GM12878 (cell line): ENCODE measurements around the gene MESP2. TPM values are rescaled to one million over a fixed set of nuclear protein-coding genes. Genes with fewer than 3 reads are reported as not detected.

Experiments
- ATAC-seq: fragments of 200-7000 bp; cut with Tn5 transposase; 3 replicates; pipeline ENCODE4 v1.9.1; 2020; ENCODE audit warnings: mild to moderate bottlenecking, moderate library complexity
- BruUV-seq: library from RNA; stranded (reverse); fragments of 400-500 nt; replicated peaks from 2 replicates; lab custom pipeline; 2021; lab: Mats Ljungman, UMichigan
- CTCF ChIA-PET: fragments of 300-600 bp; sonication (Branson Sonifier 250); formaldehyde crosslinking; extraction: SDS; loops from one replicate; lab custom pipeline; 2021; ENCODE audit warnings: inconsistent platforms; lab: Yijun Ruan, JAX
- POLR2A ChIA-PET: fragments of 350-600 bp; formaldehyde crosslinking; extraction: SDS; loops from one replicate; lab custom pipeline; 2021; ENCODE audit warnings: inconsistent platforms; lab: Charles Lee
- RAD21 ChIA-PET: fragments of 300-600 bp; sonication (Branson Sonifier 250); formaldehyde crosslinking; loops from one replicate; lab custom pipeline; 2023; ENCODE audit warnings: antibody characterized with exemption; ENCODE audit not compliant: unreplicated experiment; lab: Charles Lee
- SMC1A ChIA-PET: fragments of 300-600 bp; sonication (Branson Sonifier 250); formaldehyde crosslinking; loops from one replicate; lab custom pipeline; 2023; ENCODE audit not compliant: unreplicated experiment, uncharacterized antibody; lab: Charles Lee
- DNase-seq: peaks from one replicate; pipeline ENCODE4 v3.0.0-alpha.2; 2011; ENCODE audit warnings: low read depth, low spot score
- FAIRE-seq: peaks from 3 replicates; lab custom pipeline; 2011; peaks lifted over from hg19 to GRCh38; lab: Jason Lieb, UNC
- H2AFZ ChIP-seq: 2 replicates; pipeline ENCODE4 v1.6.0; 2011; ENCODE audit warnings: low read depth, low read length, control low read depth; ENCODE audit not compliant: control insufficient read depth
- H3K27ac ChIP-seq: 2 replicates; pipeline ENCODE4 v1.5.1; 2011; ENCODE audit warnings: control low read depth; ENCODE audit not compliant: control insufficient read depth, insufficient read depth
- H3K27me3 ChIP-seq, 2 experiments: replicated peaks in 1 of 2; 2 replicates each; pipeline versions ENCODE4 v1.6.0 to v1.6.1; 2011; ENCODE audit warnings: low read length in 1 of 2; ENCODE audit not compliant: control insufficient read depth in 2 of 2, insufficient read depth in 2 of 2
- H3K36me3 ChIP-seq, 2 experiments: 2 replicates each; pipeline ENCODE4 v1.5.1; 2011; ENCODE audit warnings: low read length in 1 of 2; ENCODE audit not compliant: control insufficient read depth in 2 of 2, insufficient read depth in 2 of 2
- H3K4me1 ChIP-seq: 2 replicates; pipeline ENCODE4 v1.6.1; 2011; ENCODE audit warnings: mild to moderate bottlenecking, low read length, moderate library complexity, mixed read lengths; ENCODE audit not compliant: control insufficient read depth, insufficient read depth
- H3K4me2 ChIP-seq: 2 replicates; pipeline ENCODE4 v1.6.0; 2011; ENCODE audit warnings: control low read depth; ENCODE audit not compliant: control insufficient read depth, insufficient read depth
- H3K4me3 ChIP-seq: fragments of 200-600 bp; sonication (generic); 2 replicates; pipeline ENCODE4 v1.5.1; 2016
- H3K79me2 ChIP-seq: 2 replicates; pipeline ENCODE4 v1.6.0; 2011; ENCODE audit warnings: low read length; ENCODE audit not compliant: control insufficient read depth, insufficient read depth
- H3K9ac ChIP-seq: 2 replicates; pipeline ENCODE4 v1.8.0; 2011; ENCODE audit warnings: low read length, control low read depth, mixed read lengths; ENCODE audit not compliant: control insufficient read depth, insufficient read depth
- H3K9me3 ChIP-seq: replicated peaks from 3 replicates; pipeline ENCODE4 v1.5.1; 2011; ENCODE audit warnings: mild to moderate bottlenecking, low read length; ENCODE audit not compliant: control insufficient read depth, insufficient read depth
- H4K20me1 ChIP-seq: 2 replicates; pipeline ENCODE4 v1.6.0; 2011; ENCODE audit not compliant: control insufficient read depth, insufficient read depth
- BCL3 ChIP-seq: IDR thresholded peaks from 2 replicates; pipeline ENCODE4 v1.6.1; 2011; ENCODE audit warnings: borderline replicate concordance, low read depth, mild to moderate bottlenecking, moderate library complexity, low read length; ENCODE audit not compliant: insufficient read depth, poor library complexity, severe bottlenecking
- BHLHE40 ChIP-seq, 2 experiments: fragments of 450-650 bp in 1 of 2; IDR thresholded peaks; 2 replicates each; pipeline ENCODE4 v1.6.1; 2011 to 2017; ENCODE audit warnings: low read depth in 2 of 2, borderline replicate concordance in 1 of 2, improper control_type of control experiment in 1 of 2, low read length in 1 of 2, mild to moderate bottlenecking in 1 of 2
- FOS ChIP-seq: IDR thresholded peaks from 3 replicates; pipeline ENCODE4 v1.6.1; 2011; ENCODE audit warnings: borderline replicate concordance; ENCODE audit not compliant: insufficient read length; ENCODE audit errors: extremely low read depth
- FOXM1 ChIP-seq: IDR thresholded peaks from 2 replicates; pipeline ENCODE4 v1.6.1; 2012; ENCODE audit warnings: low read depth, mild to moderate bottlenecking, inconsistent platforms, low read length, moderate library complexity
- LARP7 ChIP-seq: fragments of 450-650 bp; IDR thresholded peaks from 2 replicates; pipeline ENCODE4 v1.6.1; 2017; ENCODE audit warnings: mild to moderate bottlenecking
- NFIC ChIP-seq: IDR thresholded peaks from 2 replicates; pipeline ENCODE4 v1.6.1; 2012; ENCODE audit warnings: low read depth, mild to moderate bottlenecking, inconsistent platforms, low read length, moderate library complexity
- PBX3 ChIP-seq: IDR thresholded peaks from 2 replicates; pipeline ENCODE4 v1.6.1; 2011; ENCODE audit warnings: mild to moderate bottlenecking, low read depth, low read length, moderate library complexity; ENCODE audit not compliant: insufficient replicate concordance
- POLR2A ChIP-seq: IDR thresholded peaks from 2 replicates; pipeline ENCODE4 v1.6.1; 2011; ENCODE audit warnings: low read depth, mild to moderate bottlenecking, low read length
- PRDM15 ChIP-seq: fragments of 450-650 bp; formaldehyde crosslinking; IDR thresholded peaks from 2 replicates; pipeline ENCODE4 v1.4.0; 2020; ENCODE audit warnings: mild to moderate bottlenecking, moderate library complexity
- SMAD1 ChIP-seq: fragments of 450-650 bp; IDR thresholded peaks from 2 replicates; pipeline ENCODE4 v1.6.1; 2018; ENCODE audit warnings: mild to moderate bottlenecking, low read depth; ENCODE audit not compliant: partially characterized antibody
- SMARCA5 ChIP-seq: fragments of 450-650 bp; IDR thresholded peaks from 2 replicates; pipeline ENCODE4 v1.6.1; 2017; ENCODE audit warnings: mild to moderate bottlenecking
- SUZ12 ChIP-seq: fragments of 200-600 bp; sonication (generic); IDR thresholded peaks from one replicate; pipeline ENCODE4 v1.6.1; 2018; ENCODE audit warnings: antibody characterized with exemption, mild to moderate bottlenecking; ENCODE audit not compliant: unreplicated experiment
- WGBS: methylation state at CpG from one replicate; pipeline ENCODE4 v1.1.6; 2016; ENCODE audit warnings: low lambda C conversion rate; ENCODE audit not compliant: insufficient replicate concordance, insufficient coverage; ENCODE audit errors: missing lambda C conversion rate; 5-methylcytosine and 5-hydroxymethylcytosine counted together
- in situ Hi-C: fragments of 300-500 bp; cut with MboI; formaldehyde crosslinking; loops from 9 replicates; pipeline ENCODE4 v1.14.3; 2018; ENCODE audit warnings: mixed read lengths
- intact Hi-C: fragments of 100-400 bp; cut with micrococcal nuclease; formaldehyde crosslinking; loops from one replicate; pipeline ENCODE4 v1.14.2; 2022; ENCODE audit not compliant: unreplicated experiment
- polyA plus RNA-seq, 11 experiments: library from polyadenylated mRNA; depleted of rRNA in 4 of 11; unstranded in 6 of 11; stranded (reverse) in 5 of 11; fragments of >200 nt; fragmentation: Nextera tagmentation in 4 of 11; fragmentation: Illumina TruSeq in 1 of 11; extraction: Ambion mirVana in 4 of 11; extraction: Trizol in 1 of 11; gene quantifications; 1 replicate in 1 of 11; 2 replicates in 10 of 11; pipeline versions ENCODE4 v1.2.1 to v1.2.3, GENCODE V29; 2011 to 2016; ENCODE audit warnings: inconsistent platforms in 2 of 11, missing spikeins in 2 of 11, low read depth in 1 of 11
- total RNA-seq, 4 experiments: library from RNA; depleted of rRNA in 3 of 4; stranded (reverse); fragments of >200 nt in 3 of 4; fragmentation: Illumina TruSeq in 1 of 4; extraction: Trizol in 1 of 4; gene quantifications; 2 replicates each; pipeline versions ENCODE4 v1.2.1 to v1.2.3, GENCODE V29; 2013 to 2021

The MESP2 gene
- total and polyA plus RNA-seq, 10 of the 15 experiments (the other 5 are each of a cell fraction or from before 2014, with no cell fraction given): 0.04 TPM; not detected in 9

- TF ChIP-seq FOS (no peak), SMAD1 (no peak), FOXM1 (no peak), SUZ12 (no peak), POLR2A (no peak)
- TF ChIP-seq, all 136 proteins: peak for 0
These were observed 44.8 kb downstream of the MESP2 start (continued) for GRCh38 chr15:89820666-89821611.

GRCh38 chr15:89822026-89822425 lies 45.9 kb downstream of the MESP2 start:
- in situ Hi-C loops: no loop called here
- Histone ChIP-seq H3K4me1 (peaks cover 6% of the 10 kb centered on the region), H3K4me2 (peak overlapping the region; percentile 44; the same call in 1 of the 2 replicates), H3K9ac (no peak overlapping the region), H2AFZ (no peak overlapping the region; the same call in 1 of the 2 replicates), H3K27ac (no peak overlapping the region), H3K27me3 (no peaks in the 10 kb centered on the region), H4K20me1 (no peaks in the 10 kb centered on the region), H3K4me3 (no peak overlapping the region), H3K9me3 (no peaks in the 10 kb centered on the region), H3K79me2 (no peaks in the 10 kb centered on the region), H3K36me3 (no peaks in the 10 kb centered on the region)
- WGBS: 11% methylated on average over 11 of the region's 11 CpGs
- RAD21 ChIA-PET: interaction anchor here (1.0 to 1.1 kb wide), 2 partner anchors 53 to 61 kb away, joined by 3 to 4 read pairs; no protein-coding TSS in a partner anchor
- no TSS peak for BruUV-seq
- intact Hi-C loops: loop anchor here (10.0 kb wide), 1 partner anchor 67 kb away; the partner anchor contains the start of gene MESP1
- POLR2A ChIA-PET: no interaction called here
- SMC1A ChIA-PET: interaction anchor here (0.6 kb wide), 2 partner anchors 53 to 692 kb away, joined by 3 read pairs; no protein-coding TSS in a partner anchor
- TF ChIP-seq NFIC: no peak
- no peak for TF ChIP-seq PRDM15 (CRISPR knock-in tag)
- no peak for TF ChIP-seq BCL3
- no peak for TF ChIP-seq LARP7
- no peak for TF ChIP-seq POLR2A
- no peak for TF ChIP-seq PBX3
- TF ChIP-seq SMARCA5: no peak
- no peak for TF ChIP-seq BHLHE40 (IDR thresholded peaks at IDR 0.05; ENCODE audit: borderline replicate concordance in 1 of 2, low read depth in 2 of 2, low read length in 1 of 2)
- CTCF ChIA-PET: interaction anchor here (0.8 to 1.1 kb wide), 2 partner anchors 41 to 82 kb away, joined by 3 read pairs; no protein-coding TSS in a partner anchor
- DNase-seq (peak; percentile 11), FAIRE-seq (no peak), ATAC-seq (peak; percentile 76)
